GM23248 (cell line): ENCODE measurements around the gene C1orf116.

Experiments used
- EZH2 ChIP-seq: fragments of 200-600 bp; sonication (generic); IDR thresholded peaks from 2 replicates; pipeline ENCODE4 v1.6.1; 2018; ENCODE audit warnings: antibody characterized with exemption, mild to moderate bottlenecking; ENCODE audit not compliant: insufficient read depth, poor library complexity, severe bottlenecking
- EZH2phosphoT487 ChIP-seq: fragments of 200-600 bp; sonication (generic); IDR thresholded peaks from 2 replicates; pipeline ENCODE4 v1.6.1; 2018; ENCODE audit warnings: antibody characterized with exemption, moderate library complexity, mild to moderate bottlenecking, low read depth; ENCODE audit not compliant: insufficient read depth

DNA sequence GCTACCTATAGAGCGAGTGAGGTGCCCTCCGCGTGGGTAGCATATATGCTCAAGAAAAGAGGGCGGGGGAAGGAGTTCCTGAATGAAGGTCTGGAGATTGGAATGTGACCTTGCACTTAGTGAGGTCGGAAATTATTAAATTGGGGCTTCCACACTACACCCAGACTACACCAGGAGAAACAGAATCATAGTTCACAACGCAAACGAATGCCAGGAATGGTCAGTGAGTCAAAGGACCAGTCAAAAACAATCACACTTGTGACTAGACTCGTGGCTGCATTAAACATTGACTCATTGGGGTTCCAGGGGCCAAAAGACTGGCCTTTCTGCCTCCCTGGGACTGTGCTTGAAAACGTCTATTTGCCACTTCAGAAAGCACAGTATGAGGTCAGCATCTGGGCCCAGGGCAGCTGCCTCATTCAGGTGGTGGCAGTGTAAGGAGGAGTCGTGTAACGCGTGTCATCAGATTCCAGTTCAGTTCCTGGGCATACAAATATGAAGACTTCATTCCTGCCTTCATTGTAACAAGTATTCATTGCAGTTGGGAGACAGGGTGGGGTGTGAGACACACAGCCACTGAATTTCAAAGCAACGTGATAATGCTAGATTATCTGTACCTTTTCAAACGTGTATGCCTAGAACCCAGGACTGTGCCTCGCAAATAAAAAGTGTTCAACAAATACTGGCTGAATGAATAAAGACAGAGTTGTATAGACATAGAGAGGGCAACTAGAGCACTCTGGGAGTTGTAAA, 18.8 kb upstream of the C1orf116 start, which contains the start of gene YOD1:
- TF ChIP-seq EZH2 = no peak
- TF ChIP-seq EZH2phosphoT487 = no peak
